CD4-positive, alpha-beta T cell (primary cell): ENCODE results near the gene ODF4. TPM values are rescaled to one million over a fixed set of nuclear protein-coding genes. Genes with fewer than 3 reads are reported as not detected.
"Not testable (repeated sequence)": the region's sequence is repeated elsewhere in the genome, so short reads cannot be mapped to it uniquely, and the experiment has no call there.

ENCODE experiments used
- ATAC-seq: fragments of 200-7000 bp; cut with Tn5 transposase; one replicate; pipeline ENCODE4 v1.10.0; 2022; ENCODE audit warnings: mild to moderate bottlenecking; ENCODE audit not compliant: poor library complexity
- CTCF ChIA-PET: fragments of 350-600 bp; sonication (Branson Sonifier 250); formaldehyde crosslinking; loops from one replicate; lab custom pipeline; 2021; ENCODE audit warnings: antibody characterized with exemption, inconsistent platforms; lab: Charles Lee
- POLR2A ChIA-PET: fragments of 350-600 bp; sonication (Branson Sonifier 250); formaldehyde crosslinking; loops from one replicate; lab custom pipeline; 2021; ENCODE audit warnings: antibody characterized with exemption, inconsistent platforms; lab: Charles Lee
- DNase-seq, 14 experiments: peaks; one replicate each; pipeline ENCODE4 v3.0.0-alpha.2; 2013 to 2020; ENCODE audit warnings: mixed read lengths in 2 of 14
- H3K27ac ChIP-seq, 2 donors: one replicate each; pipeline versions ENCODE4 v1.5.1 to v1.7.0; 2013; ENCODE audit warnings: low read length in 2 of 2, low read depth in 1 of 2, mild to moderate bottlenecking in 1 of 2
- H3K27me3 ChIP-seq, 2 experiments: 1 replicate in 1 of 2; 2 replicates in 1 of 2; pipeline versions ENCODE4 v1.6.1 to v1.7.0; 2013; ENCODE audit warnings: low read length in 2 of 2, control low read depth in 1 of 2, mild to moderate bottlenecking in 1 of 2, moderate library complexity in 1 of 2; ENCODE audit not compliant: insufficient read depth in 2 of 2, control insufficient read depth in 1 of 2
- H3K36me3 ChIP-seq: one replicate; pipeline ENCODE4 v1.6.1; 2013; ENCODE audit warnings: low read length, control low read depth; ENCODE audit not compliant: insufficient read depth
- H3K4me1 ChIP-seq: one replicate; pipeline ENCODE4 v1.6.1; 2013; ENCODE audit warnings: low read length, control low read depth; ENCODE audit not compliant: insufficient read depth
- H3K4me3 ChIP-seq: one replicate; pipeline ENCODE4 v1.5.1; 2013; ENCODE audit warnings: mild to moderate bottlenecking, low read length, moderate library complexity
- H3K9me3 ChIP-seq, 2 experiments: 1 replicate in 1 of 2; 2 replicates in 1 of 2; pipeline versions ENCODE4 v1.6.1 to v1.7.0; 2013; ENCODE audit warnings: low read length in 2 of 2, mild to moderate bottlenecking in 2 of 2, control low read depth in 1 of 2, moderate library complexity in 1 of 2; ENCODE audit not compliant: control insufficient read depth in 1 of 2, insufficient read depth in 1 of 2
- H3K27ac Mint-ChIP-seq: one replicate; pipeline ENCODE4 v1.8.0; 2020; ENCODE audit warnings: mixed read lengths
- H3K27me3 Mint-ChIP-seq: one replicate; pipeline ENCODE4 v1.8.0; 2021; ENCODE audit warnings: mixed read lengths
- H3K36me3 Mint-ChIP-seq: one replicate; pipeline ENCODE4 v1.8.0; 2021; ENCODE audit warnings: low read depth, mixed read lengths
- H3K4me1 Mint-ChIP-seq: one replicate; pipeline ENCODE4 v1.8.0; 2021; ENCODE audit warnings: low read depth, mixed read lengths
- H3K4me3 Mint-ChIP-seq: one replicate; pipeline ENCODE4 v1.8.0; 2020; ENCODE audit warnings: mild to moderate bottlenecking, mixed read lengths
- H3K9me3 Mint-ChIP-seq: one replicate; pipeline ENCODE4 v1.8.0; 2020; ENCODE audit warnings: mixed read lengths
- intact Hi-C, 2 experiments: fragments of 100-400 bp; cut with DNase I in 1 of 2; cut with micrococcal nuclease in 1 of 2; formaldehyde crosslinking; loops; one replicate each; pipeline versions ENCODE4 v1.15.1 to v1.9.0; 2023 to 2025; cut with DNase I, micrococcal nuclease
- total RNA-seq, 174 experiments: library from RNA in 2 of 174; stranded (reverse) in 2 of 174; gene quantifications; one replicate each; pipeline ENCODE4 v1.2.3 and lab custom pipeline; 2021 to 2026
- TF ChIP-seq, protein P1 (sequence below): fragments of 200-600 bp; IDR thresholded peaks from one replicate; pipeline ENCODE4 v1.8.0; 2022; ENCODE audit warnings: antibody characterized with exemption, mild to moderate bottlenecking

Gene ODF4
- total RNA-seq, 2 experiments from 2014 or later, result not detected

DNA sequence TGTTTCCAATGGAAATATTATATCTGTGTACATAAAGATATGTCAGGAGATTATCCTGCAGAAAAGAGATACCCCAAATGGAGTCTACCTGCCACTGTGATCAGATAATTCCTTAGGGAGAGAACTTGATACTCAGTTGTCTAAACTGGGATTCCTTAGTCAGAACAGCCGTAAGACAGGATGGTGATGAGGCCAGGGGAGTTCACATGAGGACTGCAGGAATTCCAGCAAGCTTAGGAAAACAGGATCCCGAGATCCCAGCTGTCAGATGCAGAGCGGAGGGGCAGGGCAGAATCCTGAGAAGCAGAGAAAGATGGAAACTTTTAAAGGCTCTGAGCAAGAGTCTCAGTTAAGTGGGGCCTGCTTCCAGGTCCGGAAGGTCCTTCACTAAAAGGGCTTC lies 32.1 kb downstream of the ODF4 start:
- Histone ChIP-seq H3K4me3 (no peak overlapping the region), H3K27me3 (no peaks in the 10 kb centered on the region), H3K9me3 (no peaks in the 10 kb centered on the region), H3K27ac (no peak overlapping the region), H3K36me3 (peaks cover 22% of the 10 kb centered on the region), H3K4me1 (peaks cover 17% of the 10 kb centered on the region)
- ChIA-PET CTCF (no interaction called here), POLR2A (no interaction called here)
- DNase-seq, result no peak
- intact Hi-C loops, result loop anchor here in 1 of 2 experiments (10.0 kb wide), 1 partner anchor 257 kb away; the partner anchor contains the start of gene ALOXE3
- Mint-ChIP-seq H3K36me3 (peaks cover 44% of the 10 kb centered on the region), H3K4me3 (no peak overlapping the region), H3K4me1 (peaks cover 20% of the 10 kb centered on the region), H3K9me3 (no peaks in the 10 kb centered on the region), H3K27me3 (no peaks in the 10 kb centered on the region), H3K27ac (no peak overlapping the region)
- ATAC-seq, result no peak
- TF ChIP-seq, protein P1, sequence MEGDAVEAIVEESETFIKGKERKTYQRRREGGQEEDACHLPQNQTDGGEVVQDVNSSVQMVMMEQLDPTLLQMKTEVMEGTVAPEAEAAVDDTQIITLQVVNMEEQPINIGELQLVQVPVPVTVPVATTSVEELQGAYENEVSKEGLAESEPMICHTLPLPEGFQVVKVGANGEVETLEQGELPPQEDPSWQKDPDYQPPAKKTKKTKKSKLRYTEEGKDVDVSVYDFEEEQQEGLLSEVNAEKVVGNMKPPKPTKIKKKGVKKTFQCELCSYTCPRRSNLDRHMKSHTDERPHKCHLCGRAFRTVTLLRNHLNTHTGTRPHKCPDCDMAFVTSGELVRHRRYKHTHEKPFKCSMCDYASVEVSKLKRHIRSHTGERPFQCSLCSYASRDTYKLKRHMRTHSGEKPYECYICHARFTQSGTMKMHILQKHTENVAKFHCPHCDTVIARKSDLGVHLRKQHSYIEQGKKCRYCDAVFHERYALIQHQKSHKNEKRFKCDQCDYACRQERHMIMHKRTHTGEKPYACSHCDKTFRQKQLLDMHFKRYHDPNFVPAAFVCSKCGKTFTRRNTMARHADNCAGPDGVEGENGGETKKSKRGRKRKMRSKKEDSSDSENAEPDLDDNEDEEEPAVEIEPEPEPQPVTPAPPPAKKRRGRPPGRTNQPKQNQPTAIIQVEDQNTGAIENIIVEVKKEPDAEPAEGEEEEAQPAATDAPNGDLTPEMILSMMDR, result no peak

DNA sequence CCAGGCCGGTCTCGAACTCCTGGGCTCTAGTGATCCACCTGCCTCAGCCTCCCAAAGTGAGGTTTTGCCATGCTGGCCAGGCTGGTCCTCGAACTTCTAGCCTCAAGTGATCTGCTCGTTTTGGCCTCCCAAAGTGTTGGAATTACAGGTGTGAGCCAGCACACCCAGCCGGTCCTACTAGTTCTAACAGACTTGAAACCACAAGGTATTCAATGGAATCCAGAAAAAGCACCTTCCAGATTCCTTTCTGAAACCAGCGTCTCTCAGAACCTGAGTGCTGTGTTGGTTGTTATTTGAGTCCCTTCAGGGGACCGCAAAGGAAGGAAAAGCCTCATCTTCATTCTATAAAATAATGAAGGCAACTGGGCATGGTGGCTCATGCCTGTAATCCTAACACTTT lies 32.8 kb downstream of the ODF4 start:
- TF ChIP-seq, protein P1, result no peak
- Mint-ChIP-seq H3K4me1 (peaks cover 27% of the 10 kb centered on the region), H3K36me3 (peaks cover 51% of the 10 kb centered on the region), H3K4me3 (no peak overlapping the region), H3K27me3 (no peaks in the 10 kb centered on the region), H3K9me3 (no peaks in the 10 kb centered on the region), H3K27ac (no peak overlapping the region)
- Histone ChIP-seq H3K27me3 (no peaks in the 10 kb centered on the region), H3K4me1 (peaks cover 20% of the 10 kb centered on the region), H3K36me3 (peaks cover 28% of the 10 kb centered on the region), H3K4me3 (no peak overlapping the region), H3K27ac (no peak overlapping the region), H3K9me3 (no peaks in the 10 kb centered on the region)
- intact Hi-C loops, result loop anchor here in 1 of 2 experiments (10.0 kb wide), 1 partner anchor 258 kb away; the partner anchor contains the start of gene ALOXE3
- ChIA-PET CTCF (no interaction called here), POLR2A (no interaction called here)
- no peak for DNase-seq
- ATAC-seq, result no peak

DNA sequence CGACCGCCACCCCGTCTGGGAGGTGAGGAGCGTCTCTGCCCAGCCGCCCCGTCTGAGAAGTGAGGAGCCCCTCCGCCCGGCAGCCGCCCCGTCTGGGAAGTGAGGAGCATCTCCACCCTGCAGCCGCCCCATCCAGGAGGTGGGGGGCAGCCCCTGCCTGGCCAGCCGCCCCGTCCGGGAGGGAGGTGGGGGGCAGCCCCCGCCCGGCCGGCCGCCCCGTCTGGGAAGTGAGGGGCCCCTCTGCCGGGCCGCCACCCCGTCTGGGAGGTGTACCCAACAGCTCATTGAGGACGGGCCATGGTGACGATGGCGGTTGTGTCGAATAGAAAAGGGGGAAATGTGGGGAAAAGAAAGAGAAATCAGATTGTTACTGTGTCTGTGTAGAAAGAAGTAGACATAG lies 34.2 kb downstream of the ODF4 start:
- H3K27ac Mint-ChIP-seq, H3K4me3 ChIP-seq, ATAC-seq, DNase-seq, CTCF ChIA-PET, H3K27me3 Mint-ChIP-seq, H3K27ac ChIP-seq, H3K4me3 Mint-ChIP-seq, H3K27me3 ChIP-seq, H3K9me3 Mint-ChIP-seq, H3K9me3 ChIP-seq, POLR2A ChIA-PET: not testable (repeated sequence)
- H3K36me3 Mint-ChIP-seq, result peaks cover 59% of the 10 kb centered on the region
- H3K4me1 Mint-ChIP-seq, result peaks cover 34% of the 10 kb centered on the region
- peaks cover 41% of the 10 kb centered on the region for H3K36me3 ChIP-seq
- intact Hi-C loops, result loop anchor here in 1 of 2 experiments (10.0 kb wide), 1 partner anchor 259 kb away; the partner anchor contains the start of gene ALOXE3
- peaks cover 20% of the 10 kb centered on the region for H3K4me1 ChIP-seq
